Neutrophil (primary cell): ENCODE measurements around the gene SCYGR1.
"Not testable (repeated sequence)": the region's sequence is repeated elsewhere in the genome, so short reads cannot be mapped to it uniquely, and the experiment has no call there.

Experiments used
- H3K27ac ChIP-seq: fragments of 200-600 bp; sonication (generic); 2 replicates; pipeline ENCODE4 v1.5.1; 2016; ENCODE audit warnings: mild to moderate bottlenecking, moderate library complexity
- H3K27me3 ChIP-seq: fragments of 200-600 bp; sonication (generic); 2 replicates; pipeline ENCODE4 v1.6.0; 2016; ENCODE audit warnings: mild to moderate bottlenecking
- H3K36me3 ChIP-seq: fragments of 200-600 bp; sonication (generic); 2 replicates; pipeline ENCODE4 v1.5.1; 2017
- H3K4me1 ChIP-seq, 2 experiments: fragments of 200-600 bp in 1 of 2; sonication (generic) in 1 of 2; 1 replicate in 1 of 2; 2 replicates in 1 of 2; pipeline versions ENCODE4 v1.5.1 to v1.6.1; 2013 to 2016; ENCODE audit warnings: low read depth in 1 of 2, low read length in 1 of 2, mild to moderate bottlenecking in 1 of 2, moderate library complexity in 1 of 2; ENCODE audit not compliant: control insufficient read depth in 1 of 2, insufficient read depth in 1 of 2
- H3K4me3 ChIP-seq, 2 experiments: fragments of 200-600 bp in 1 of 2; sonication (generic) in 1 of 2; 1 replicate in 1 of 2; 2 replicates in 1 of 2; pipeline ENCODE4 v1.5.1; 2013 to 2016; ENCODE audit warnings: low read depth in 1 of 2, low read length in 1 of 2, mild to moderate bottlenecking in 1 of 2, moderate library complexity in 1 of 2
- H3K9me3 ChIP-seq: fragments of 200-600 bp; sonication (generic); 2 replicates; pipeline ENCODE4 v1.5.1; 2016
- CTCF ChIP-seq: fragments of 200-600 bp; sonication (generic); IDR thresholded peaks from 2 replicates; pipeline ENCODE4 v1.5.1; 2016; ENCODE audit warnings: antibody characterized with exemption

The SCYGR1 gene

GRCh38 chr2:227383686-227384085 is 4.1 kb downstream of the SCYGR1 start:
- no peak overlapping the region for H3K4me3 ChIP-seq
- H3K9me3 ChIP-seq, result no peaks in the 10 kb centered on the region
- no peak overlapping the region for H3K27ac ChIP-seq
- H3K4me1 ChIP-seq, result peaks cover 3 to 11% of the 10 kb centered on the region in 2 experiments
- H3K36me3 ChIP-seq, result no peaks in the 10 kb centered on the region
- no peak for TF ChIP-seq CTCF
- H3K27me3 ChIP-seq, result peaks cover 32% of the 10 kb centered on the region

- H3K9me3 ChIP-seq, H3K27ac ChIP-seq, H3K36me3 ChIP-seq, H3K4me3 ChIP-seq: not testable (repeated sequence)
- Histone ChIP-seq H3K4me1 (peaks cover 3 to 11% of the 10 kb centered on the region in 2 experiments), H3K27me3 (peaks cover 40% of the 10 kb centered on the region)
These were observed 5.4 kb downstream of the SCYGR1 start for GRCh38 chr2:227382241-227382835.

- no peak within 1 kb of the TSS for H3K27ac ChIP-seq
- no peak for TF ChIP-seq CTCF
- H3K27me3 ChIP-seq, result peaks cover 35% of the 10 kb centered on the region
- H3K4me1 ChIP-seq, result peaks cover 0 to 8% of the 10 kb centered on the region in 2 experiments
- no peaks in the 10 kb centered on the region for H3K9me3 ChIP-seq
- no peaks in the 10 kb centered on the region for H3K36me3 ChIP-seq
- no peak within 1 kb of the TSS for H3K4me3 ChIP-seq
These were observed 8.7 kb downstream of the SCYGR1 start, which contains the start of gene TM4SF20 for GRCh38 chr2:227379095-227379494. TM4SF20 (minus strand) TSS chr2:227379306; CDS start chr2:227379268, 38 bp downstream.

GRCh38 chr2:227378371-227378782 is 9.4 kb downstream of the SCYGR1 start:
- Histone ChIP-seq H3K27ac (no peak overlapping the region), H3K27me3 (peaks cover 30% of the 10 kb centered on the region), H3K36me3 (no peaks in the 10 kb centered on the region), H3K9me3 (no peaks in the 10 kb centered on the region), H3K4me1 (peaks cover 0 to 8% of the 10 kb centered on the region in 2 experiments), H3K4me3 (no peak overlapping the region)
- TF ChIP-seq CTCF, result no peak

GRCh38 chr2:227377467-227378351 is 10.0 kb downstream of the SCYGR1 start:
- Histone ChIP-seq H3K9me3 (no peaks in the 10 kb centered on the region), H3K4me3 (no peak overlapping the region), H3K36me3 (no peaks in the 10 kb centered on the region), H3K27me3 (peaks cover 30% of the 10 kb centered on the region), H3K4me1 (peaks cover 0 to 8% of the 10 kb centered on the region in 2 experiments), H3K27ac (no peak overlapping the region)
- no peak for TF ChIP-seq CTCF
